Neuronal stem cell (in vitro differentiated cells): ENCODE results near the gene PLPP7.

ENCODE experiments used
- DNase-seq: peaks from one replicate; pipeline ENCODE4 v3.0.0-alpha.2; 2013; ENCODE audit warnings: low spot score
- H2AFZ ChIP-seq: one replicate; pipeline ENCODE4 v1.6.1; 2013; ENCODE audit warnings: mild to moderate bottlenecking, low read length, inconsistent platforms
- H2AK5ac ChIP-seq: 2 replicates; pipeline ENCODE4 v1.6.1; 2013; ENCODE audit warnings: low read depth, mild to moderate bottlenecking, inconsistent platforms, low read length, moderate library complexity, mixed read lengths
- H2BK120ac ChIP-seq: 2 replicates; pipeline ENCODE4 v1.6.1; 2013; ENCODE audit warnings: low read depth, mild to moderate bottlenecking, inconsistent platforms, low read length, moderate library complexity, mixed read lengths
- H2BK12ac ChIP-seq: one replicate; pipeline ENCODE4 v1.6.1; 2013; ENCODE audit warnings: low read length, inconsistent platforms
- H2BK15ac ChIP-seq: 2 replicates; pipeline ENCODE4 v1.6.1; 2013; ENCODE audit warnings: mild to moderate bottlenecking, low read length, inconsistent platforms, mixed read lengths
- H2BK5ac ChIP-seq: one replicate; pipeline ENCODE4 v1.6.1; 2013; ENCODE audit warnings: inconsistent platforms, mild to moderate bottlenecking, low read length, moderate library complexity
- H3K14ac ChIP-seq: one replicate; pipeline ENCODE4 v1.6.1; 2013; ENCODE audit warnings: low read length, inconsistent platforms
- H3K18ac ChIP-seq: 2 replicates; pipeline ENCODE4 v1.6.1; 2013; ENCODE audit warnings: low read length, inconsistent platforms
- H3K23ac ChIP-seq: 2 replicates; pipeline ENCODE4 v1.6.1; 2013; ENCODE audit warnings: low read depth, mild to moderate bottlenecking, mixed read lengths, low read length, inconsistent platforms; ENCODE audit not compliant: poor library complexity
- H3K27ac ChIP-seq: replicated peaks from 3 replicates; pipeline ENCODE4 v1.5.1; 2013; ENCODE audit warnings: low read length, inconsistent platforms
- H3K27me3 ChIP-seq, 3 experiments: 2 replicates each; pipeline ENCODE4 v1.6.1; 2013; ENCODE audit warnings: low read length in 3 of 3, mild to moderate bottlenecking in 2 of 3, inconsistent platforms in 1 of 3, low read depth in 1 of 3, mixed read lengths in 1 of 3, moderate library complexity in 1 of 3; ENCODE audit not compliant: control insufficient read depth in 3 of 3, insufficient read depth in 3 of 3
- H3K36me3 ChIP-seq, 2 donors: replicated peaks in 1 of 2; 2 replicates each; pipeline ENCODE4 v1.6.1; 2013; ENCODE audit warnings: low read length in 2 of 2; ENCODE audit not compliant: control insufficient read depth in 2 of 2, insufficient read depth in 2 of 2
- H3K4ac ChIP-seq: 2 replicates; pipeline ENCODE4 v1.6.1; 2013; ENCODE audit warnings: inconsistent platforms, mild to moderate bottlenecking, low read length, moderate library complexity
- H3K4me1 ChIP-seq, 2 donors: 1 replicate in 1 of 2; 2 replicates in 1 of 2; pipeline ENCODE4 v1.6.1; 2013; ENCODE audit warnings: low read length in 2 of 2, low read depth in 1 of 2; ENCODE audit not compliant: control insufficient read depth in 2 of 2, insufficient read depth in 1 of 2
- H3K4me2 ChIP-seq: one replicate; pipeline ENCODE4 v1.6.1; 2013; ENCODE audit warnings: mild to moderate bottlenecking, low read length, inconsistent platforms; ENCODE audit not compliant: insufficient read depth, poor library complexity, severe bottlenecking
- H3K4me3 ChIP-seq, 2 donors: 2 replicates each; pipeline ENCODE4 v1.5.1; 2013; ENCODE audit warnings: low read length in 2 of 2, mild to moderate bottlenecking in 2 of 2, inconsistent platforms in 1 of 2, moderate library complexity in 1 of 2
- H3K79me1 ChIP-seq: one replicate; pipeline ENCODE4 v1.6.1; 2013; ENCODE audit warnings: low read depth, mild to moderate bottlenecking, inconsistent platforms, low read length, moderate library complexity
- H3K9ac ChIP-seq: one replicate; pipeline ENCODE4 v1.6.1; 2013; ENCODE audit warnings: mild to moderate bottlenecking, low read depth, low read length, inconsistent platforms; ENCODE audit not compliant: poor library complexity
- H3K9me3 ChIP-seq, 2 donors: replicated peaks in 1 of 2; 2 replicates each; pipeline versions ENCODE3 to v1.6.1; 2013; ENCODE audit warnings: low read length in 2 of 2, mild to moderate bottlenecking in 2 of 2, inconsistent platforms in 1 of 2, low read depth in 1 of 2, mixed read lengths in 1 of 2, moderate library complexity in 1 of 2; ENCODE audit not compliant: control insufficient read depth in 2 of 2, insufficient read depth in 1 of 2
- H4K8ac ChIP-seq: one replicate; pipeline ENCODE4 v1.6.1; 2013; ENCODE audit warnings: low read depth, mild to moderate bottlenecking, inconsistent platforms, low read length, moderate library complexity
- H4K91ac ChIP-seq: one replicate; pipeline ENCODE4 v1.6.1; 2013; ENCODE audit warnings: low read length, low read depth, mild to moderate bottlenecking, inconsistent platforms; ENCODE audit not compliant: poor library complexity
- WGBS, 2 donors: extraction: QIAGEN DNeasy Blood & Tissue Kit; methylation state at CpG; one replicate each; pipeline ENCODE4 v1.1.7; 2013; ENCODE audit warnings: missing lambda C conversion rate in 2 of 2, mixed read lengths in 1 of 2; ENCODE audit not compliant: insufficient read length in 2 of 2, insufficient replicate concordance in 1 of 2; ENCODE audit errors: extremely low coverage in 2 of 2; 5-methylcytosine and 5-hydroxymethylcytosine counted together

PLPP7 gene

DNA sequence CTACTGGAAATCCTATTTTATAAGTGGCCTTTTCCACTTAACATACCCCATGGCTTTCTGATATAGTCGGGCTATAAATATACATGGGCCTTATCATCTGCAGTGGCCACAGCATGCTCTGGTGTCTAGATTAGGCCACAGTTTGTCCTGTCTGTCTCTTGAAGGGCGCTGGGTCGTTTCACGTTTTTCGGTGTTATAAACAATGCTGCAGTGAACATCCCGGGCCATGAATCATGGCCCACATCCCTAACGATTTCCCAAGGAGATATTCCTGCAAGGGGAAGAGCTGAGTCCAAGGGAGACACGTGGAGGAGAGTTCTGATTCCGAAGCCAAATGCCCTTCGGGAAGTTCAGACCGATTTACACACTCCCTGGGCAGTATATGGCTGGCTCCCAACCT is 8.4 kb downstream of the PLPP7 start:
- no CpG with 5 or more reads among the region's 11 CpGs for WGBS, 2 donors
- Histone ChIP-seq H3K4me1 (peaks cover 2 to 3% of the 10 kb centered on the region in 2 donors), H3K9ac (no peak overlapping the region), H3K36me3 (no peaks in the 10 kb centered on the region), H3K4me2 (no peak overlapping the region), H3K27ac (no peak overlapping the region), H4K91ac (no peak overlapping the region), H3K18ac (no peak overlapping the region), H2AFZ (no peak overlapping the region), H2BK15ac (no peak overlapping the region), H3K23ac (no peak overlapping the region), H3K14ac (no peak overlapping the region), H3K9me3 (no peaks in the 10 kb centered on the region), H3K4me3 (no peak overlapping the region), H2BK5ac (no peak overlapping the region), H3K27me3 (no peaks in the 10 kb centered on the region), H3K79me1 (no peaks in the 10 kb centered on the region), H2AK5ac (peak overlapping the region; percentile 44), H3K4ac (no peak overlapping the region), H2BK12ac (no peak overlapping the region), H4K8ac (no peak overlapping the region), H2BK120ac (no peak overlapping the region)
- no peak for DNase-seq

GRCh38 chr9:131298341-131298740 is 8.8 kb downstream of the PLPP7 start:
- Histone ChIP-seq H2AK5ac (peak overlapping the region; percentile 44), H3K27me3 (no peaks in the 10 kb centered on the region), H2BK5ac (no peak overlapping the region), H3K4ac (no peak overlapping the region), H3K18ac (no peak overlapping the region), H3K9ac (no peak overlapping the region), H2AFZ (no peak overlapping the region), H3K36me3 (no peaks in the 10 kb centered on the region), H2BK15ac (no peak overlapping the region), H3K79me1 (no peaks in the 10 kb centered on the region), H3K4me2 (no peak overlapping the region), H3K14ac (no peak overlapping the region), H2BK12ac (no peak overlapping the region), H3K4me1 (peaks cover 2 to 3% of the 10 kb centered on the region in 2 donors), H3K27ac (no peak overlapping the region), H3K4me3 (no peak overlapping the region), H3K9me3 (no peaks in the 10 kb centered on the region), H2BK120ac (no peak overlapping the region), H4K91ac (no peak overlapping the region), H4K8ac (no peak overlapping the region), H3K23ac (no peak overlapping the region)
- no peak for DNase-seq
- no CpG with 5 or more reads among the region's 5 CpGs for WGBS, 2 donors

GRCh38 chr9:131298816-131299215 is 9.3 kb downstream of the PLPP7 start:
- Histone ChIP-seq H3K4me2 (no peak overlapping the region), H2BK120ac (no peak overlapping the region), H2BK12ac (no peak overlapping the region), H3K4me1 (peaks cover 2 to 6% of the 10 kb centered on the region in 2 donors), H3K18ac (peak overlapping the region; percentile 29), H3K36me3 (no peaks in the 10 kb centered on the region), H3K4me3 (no peak overlapping the region), H3K27ac (no peak overlapping the region), H3K9me3 (no peaks in the 10 kb centered on the region), H2AK5ac (no peak overlapping the region), H4K91ac (no peak overlapping the region), H4K8ac (no peak overlapping the region), H2AFZ (no peak overlapping the region), H2BK5ac (no peak overlapping the region), H3K9ac (no peak overlapping the region), H3K23ac (no peak overlapping the region), H3K27me3 (no peaks in the 10 kb centered on the region), H3K79me1 (no peaks in the 10 kb centered on the region), H3K14ac (no peak overlapping the region), H2BK15ac (no peak overlapping the region), H3K4ac (no peak overlapping the region)
- WGBS, 2 donors, result no CpG with 5 or more reads among the region's 12 CpGs
- no peak for DNase-seq

DNA sequence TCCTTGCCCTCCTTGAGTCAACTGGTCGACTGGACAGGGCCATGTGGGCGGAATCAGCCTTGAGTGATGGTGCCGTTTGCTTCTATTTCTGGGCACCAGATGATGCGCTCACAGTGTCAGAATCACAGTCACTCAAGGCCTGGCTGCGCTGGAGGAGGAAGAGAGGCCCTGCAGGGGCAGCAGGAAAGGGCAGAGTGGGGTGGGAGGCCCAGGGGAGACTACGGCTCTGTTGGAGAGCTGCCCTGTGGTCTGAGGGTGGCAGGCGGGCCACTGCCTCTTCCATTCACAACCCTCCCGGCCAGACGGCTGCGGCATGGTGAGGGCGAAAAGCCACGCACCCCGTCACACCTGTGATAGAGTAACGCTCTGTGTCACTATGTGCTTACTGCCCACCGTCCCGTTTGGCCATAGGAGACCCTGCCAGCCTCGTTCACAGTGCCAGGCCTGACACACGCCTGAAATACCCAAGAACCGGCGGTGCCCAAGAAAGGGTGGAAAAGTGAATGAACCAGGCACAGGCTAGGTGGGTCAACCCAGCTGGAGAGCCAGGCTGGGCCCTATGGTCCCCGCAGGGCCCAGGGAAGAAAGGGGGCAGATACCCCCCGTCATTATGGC is 9.9 kb downstream of the PLPP7 start:
- H2BK120ac ChIP-seq, result no peak overlapping the region
- H3K79me1 ChIP-seq, result no peaks in the 10 kb centered on the region
- H3K27me3 ChIP-seq, result no peaks in the 10 kb centered on the region
- H3K36me3 ChIP-seq, result no peaks in the 10 kb centered on the region
- no peaks in the 10 kb centered on the region for H3K9me3 ChIP-seq
- no peak overlapping the region for H3K4ac ChIP-seq
- H2AK5ac ChIP-seq, result no peak overlapping the region
- H3K4me3 ChIP-seq, result no peak overlapping the region
- no peak overlapping the region for H4K91ac ChIP-seq
- DNase-seq, result no peak
- H3K23ac ChIP-seq, result no peak overlapping the region
- H3K27ac ChIP-seq, result no peak overlapping the region
- no peak overlapping the region for H2BK5ac ChIP-seq
- no peak overlapping the region for H2BK12ac ChIP-seq
- WGBS, 2 donors, result no CpG with 5 or more reads among the region's 22 CpGs
- H3K18ac ChIP-seq, result no peak overlapping the region
- H2BK15ac ChIP-seq, result no peak overlapping the region
- peaks cover 2 to 6% of the 10 kb centered on the region in 2 donors for H3K4me1 ChIP-seq
- H4K8ac ChIP-seq, result no peak overlapping the region
- no peak overlapping the region for H3K4me2 ChIP-seq
- H3K9ac ChIP-seq, result no peak overlapping the region
- H2AFZ ChIP-seq, result no peak overlapping the region
- H3K14ac ChIP-seq, result no peak overlapping the region
